IMR-90 (cell line): ENCODE data around the gene PDYN. TPM values are rescaled to one million over a fixed set of nuclear protein-coding genes. Genes with fewer than 3 reads are reported as not detected.

ENCODE experiments used
- ATAC-seq: fragments of 200-7000 bp; cut with Tn5 transposase; 2 replicates; pipeline ENCODE4 v1.9.1; 2020; ENCODE audit warnings: low read depth, mild to moderate bottlenecking, moderate library complexity
- BruUV-seq: library from RNA; stranded (reverse); fragments of 400-500 nt; replicated peaks from 2 replicates; lab custom pipeline; 2021; lab: Mats Ljungman, UMichigan
- CTCF ChIA-PET: fragments of 300-600 bp; formaldehyde crosslinking; extraction: SDS; loops from one replicate; lab custom pipeline; 2021; ENCODE audit warnings: antibody characterized with exemption; lab: Yijun Ruan, JAX
- POLR2A ChIA-PET: fragments of 300-600 bp; sonication (Branson Sonifier 250); formaldehyde crosslinking; loops from one replicate; lab custom pipeline; 2022; ENCODE audit warnings: antibody characterized with exemption; ENCODE audit not compliant: unreplicated experiment; lab: Charles Lee
- DNase-seq: peaks from one replicate; pipeline ENCODE4 v3.0.0; 2013
- H2AFZ ChIP-seq: replicated peaks from 2 replicates; pipeline ENCODE3; 2013; ENCODE audit warnings: low read length, mild to moderate bottlenecking; ENCODE audit not compliant: poor library complexity
- H2AK5ac ChIP-seq: 2 replicates; pipeline ENCODE4 v1.6.1; 2013; ENCODE audit warnings: low read depth, low read length, inconsistent platforms
- H2AK9ac ChIP-seq: replicated peaks from 2 replicates; pipeline ENCODE3; 2013; ENCODE audit warnings: mild to moderate bottlenecking, low read depth, low read length, moderate library complexity; ENCODE audit not compliant: poor library complexity
- H2BK120ac ChIP-seq: 2 replicates; pipeline ENCODE4 v1.6.1; 2013; ENCODE audit warnings: low read depth, low read length, inconsistent platforms
- H2BK15ac ChIP-seq: 3 replicates; pipeline ENCODE4 v1.6.1; 2013; ENCODE audit warnings: low read depth, low read length, inconsistent platforms
- H2BK20ac ChIP-seq: 2 replicates; pipeline ENCODE4 v1.6.1; 2013; ENCODE audit warnings: low read depth, mild to moderate bottlenecking, inconsistent platforms, low read length, moderate library complexity
- H2BK5ac ChIP-seq: 2 replicates; pipeline ENCODE4 v1.6.1; 2013; ENCODE audit warnings: mild to moderate bottlenecking, low read depth, low read length, inconsistent platforms; ENCODE audit not compliant: poor library complexity, severe bottlenecking
- H3K14ac ChIP-seq: replicated peaks from 2 replicates; pipeline ENCODE4 v1.6.1; 2013; ENCODE audit warnings: low read depth, low read length, inconsistent platforms
- H3K18ac ChIP-seq: 2 replicates; pipeline ENCODE4 v1.6.1; 2013; ENCODE audit warnings: low read depth, low read length, control low read depth
- H3K23ac ChIP-seq: 2 replicates; pipeline ENCODE4 v1.6.1; 2013; ENCODE audit warnings: low read depth, low read length, inconsistent platforms
- H3K27ac ChIP-seq: 2 replicates; pipeline ENCODE4 v1.5.1; 2013; ENCODE audit warnings: mild to moderate bottlenecking, control low read depth, low read length; ENCODE audit not compliant: insufficient read depth
- H3K27me3 ChIP-seq: 2 replicates; pipeline ENCODE4 v1.6.1; 2013; ENCODE audit warnings: low read length; ENCODE audit not compliant: control insufficient read depth, insufficient read depth
- H3K36me3 ChIP-seq: 2 replicates; pipeline ENCODE4 v1.6.1; 2013; ENCODE audit warnings: low read length, mixed read lengths; ENCODE audit not compliant: control insufficient read depth, insufficient read depth
- H3K4ac ChIP-seq: 2 replicates; pipeline ENCODE4 v1.6.1; 2013; ENCODE audit warnings: low read depth, low read length, inconsistent platforms
- H3K4me1 ChIP-seq: 2 replicates; pipeline ENCODE4 v1.6.1; 2013; ENCODE audit warnings: low read length, mixed read lengths; ENCODE audit not compliant: control insufficient read depth, insufficient read depth
- H3K4me2 ChIP-seq: 2 replicates; pipeline ENCODE4 v1.6.1; 2013; ENCODE audit warnings: low read depth, mild to moderate bottlenecking, control low read depth, low read length, moderate library complexity
- H3K4me3 ChIP-seq: 2 replicates; pipeline ENCODE4 v1.5.1; 2013; ENCODE audit warnings: low read depth, mild to moderate bottlenecking, control low read depth, low read length, moderate library complexity; ENCODE audit not compliant: insufficient read depth
- H3K56ac ChIP-seq: 2 replicates; pipeline ENCODE4 v1.6.1; 2013; ENCODE audit warnings: low read length, inconsistent platforms; ENCODE audit not compliant: insufficient read depth; ENCODE audit errors: extremely low read depth
- H3K79me1 ChIP-seq, 2 experiments: 2 replicates each; pipeline ENCODE4 v1.6.1; 2013; ENCODE audit warnings: low read length in 2 of 2, inconsistent platforms in 1 of 2, low read depth in 1 of 2
- H3K9ac ChIP-seq: 2 replicates; pipeline ENCODE4 v1.6.1; 2013; ENCODE audit warnings: low read depth, low read length, control low read depth
- H3K9me1 ChIP-seq: 2 replicates; pipeline ENCODE4 v1.6.1; 2013; ENCODE audit warnings: low read length, inconsistent platforms; ENCODE audit not compliant: insufficient read depth
- H3K9me3 ChIP-seq: 2 replicates; pipeline ENCODE4 v1.6.1; 2013; ENCODE audit warnings: low read length; ENCODE audit not compliant: control insufficient read depth, insufficient read depth
- H4K20me1 ChIP-seq: 2 replicates; pipeline ENCODE4 v1.6.1; 2013; ENCODE audit warnings: low read length, inconsistent platforms; ENCODE audit not compliant: insufficient read depth
- H4K5ac ChIP-seq: 2 replicates; pipeline ENCODE4 v1.6.1; 2013; ENCODE audit warnings: mild to moderate bottlenecking, low read depth, low read length, control low read depth
- H4K8ac ChIP-seq, 2 experiments: 2 replicates each; pipeline ENCODE4 v1.6.1; 2013; ENCODE audit warnings: low read depth in 2 of 2, low read length in 2 of 2, control low read depth in 1 of 2, inconsistent platforms in 1 of 2
- H4K91ac ChIP-seq: 2 replicates; pipeline ENCODE4 v1.6.1; 2013; ENCODE audit warnings: low read depth, low read length, inconsistent platforms; ENCODE audit not compliant: insufficient read depth
- BHLHE40 ChIP-seq: fragments of 150-350 bp; IDR thresholded peaks from 2 replicates; pipeline ENCODE4 v1.6.1; 2016; ENCODE audit warnings: mild to moderate bottlenecking, low read depth, low read length
- CEBPB ChIP-seq: IDR thresholded peaks from 2 replicates; pipeline ENCODE4 v1.6.1; 2012; ENCODE audit warnings: low read depth, low read length, improper control_type of control experiment
- CHD1 ChIP-seq: IDR thresholded peaks from 2 replicates; pipeline ENCODE4 v1.6.1; 2012; ENCODE audit warnings: low read depth, low read length, improper control_type of control experiment
- CTCF ChIP-seq: conservative IDR thresholded peaks from 2 replicates; pipeline ENCODE4 v1.5.1; 2012; ENCODE audit warnings: mild to moderate bottlenecking, low read depth, low read length, improper control_type of control experiment
- ELK1 ChIP-seq: fragments of 150-350 bp; IDR thresholded peaks from 2 replicates; pipeline ENCODE4 v1.6.1; 2016; ENCODE audit warnings: low read depth, mild to moderate bottlenecking, low read length, moderate library complexity, borderline replicate concordance
- FOS ChIP-seq: fragments of 150-350 bp; IDR thresholded peaks from 2 replicates; pipeline ENCODE4 v1.6.1; 2016; ENCODE audit warnings: low read depth, low read length
- MAFK ChIP-seq: IDR thresholded peaks from 2 replicates; pipeline ENCODE4 v1.6.1; 2012; ENCODE audit warnings: low read depth, low read length, improper control_type of control experiment
- MAZ ChIP-seq: IDR thresholded peaks from 2 replicates; pipeline ENCODE4 v1.6.1; 2012; ENCODE audit warnings: low read depth, mild to moderate bottlenecking, low read length, improper control_type of control experiment, moderate library complexity, borderline replicate concordance
- MXI1 ChIP-seq: IDR thresholded peaks from 2 replicates; pipeline ENCODE4 v1.6.1; 2012; ENCODE audit warnings: low read depth, mild to moderate bottlenecking, low read length, moderate library complexity, borderline replicate concordance
- NFE2L2 ChIP-seq: fragments of 150-350 bp; IDR thresholded peaks from 2 replicates; pipeline ENCODE4 v1.6.1; 2016; ENCODE audit warnings: low read depth, mild to moderate bottlenecking, low read length
- POLR2A ChIP-seq: IDR thresholded peaks from 2 replicates; pipeline ENCODE4 v1.6.1; 2012; ENCODE audit warnings: mild to moderate bottlenecking, low read depth, low read length
- RAD21 ChIP-seq: IDR thresholded peaks from 2 replicates; pipeline ENCODE4 v1.6.1; 2012; ENCODE audit warnings: low read length, improper control_type of control experiment
- RCOR1 ChIP-seq: IDR thresholded peaks from 2 replicates; pipeline ENCODE4 v1.6.1; 2012; ENCODE audit warnings: mild to moderate bottlenecking, low read length, improper control_type of control experiment; ENCODE audit not compliant: insufficient replicate concordance
- RFX5 ChIP-seq: IDR thresholded peaks from 2 replicates; pipeline ENCODE4 v1.8.0; 2012; ENCODE audit warnings: low read depth, mild to moderate bottlenecking, low read length, moderate library complexity
- SMC3 ChIP-seq: fragments of 150-350 bp; IDR thresholded peaks from 2 replicates; pipeline ENCODE4 v1.6.1; 2016; ENCODE audit warnings: low read depth, mild to moderate bottlenecking, antibody characterized with exemption, low read length, moderate library complexity
- USF2 ChIP-seq: fragments of 150-350 bp; IDR thresholded peaks from 2 replicates; pipeline ENCODE4 v1.6.1; 2017; ENCODE audit warnings: mild to moderate bottlenecking, antibody characterized with exemption, low read length, low read depth
- WGBS, 2 experiments: methylation state at CpG; one replicate each; pipeline versions ENCODE4 v1.1.5 to v1.1.7; 2013; ENCODE audit warnings: missing lambda C conversion rate in 2 of 2; ENCODE audit not compliant: insufficient read length in 1 of 2; ENCODE audit errors: extremely low coverage in 2 of 2; 5-methylcytosine and 5-hydroxymethylcytosine counted together
- dilution Hi-C: fragments of 300-500 bp; cut with HindIII; formaldehyde crosslinking; loops from one replicate; pipeline ENCODE4 v1.14.3; 2018; ENCODE audit warnings: low sequenced_read_pairs; ENCODE audit not compliant: unreplicated experiment
- in situ Hi-C: fragments of 300-500 bp; cut with MboI; formaldehyde crosslinking; loops from 3 replicates; pipeline ENCODE4 v1.14.3; 2019; ENCODE audit warnings: low sequenced_read_pairs, inconsistent platforms, mixed read lengths
- intact Hi-C: fragments of 100-400 bp; cut with micrococcal nuclease; formaldehyde crosslinking; loops from 2 replicates; pipeline ENCODE4 v1.10.0; 2022
- polyA plus RNA-seq, 3 experiments: library from polyadenylated mRNA; depleted of rRNA; stranded (reverse); fragments of >200 nt; gene quantifications; 2 replicates each; pipeline ENCODE4 v1.2.3, GENCODE V29; 2012; ENCODE audit warnings: low replicate concordance in 1 of 3
- total RNA-seq: library from RNA; depleted of rRNA; stranded (reverse); fragments of >200 nt; gene quantifications from 2 replicates; pipeline ENCODE4 v1.2.3, GENCODE V29; 2012

The PDYN gene
- total and polyA plus RNA-seq, 2 of the 4 experiments (the other 2 are of a cell fraction), result not detected

GRCh38 chr20:1968964-1969363 lies 24.9 kb downstream of the PDYN start:
- no peak overlapping the region for H3K4me3 ChIP-seq
- intact Hi-C loops, result no loop called here

More at GRCh38 chr20:1968964-1969363, 24.9 kb downstream of the PDYN start:
- DNase-seq (no peak), ATAC-seq (no peak)
- no TSS peak for BruUV-seq
- WGBS, 2 experiments, result no CpG with 5 or more reads among the region's 4 CpGs
- Histone ChIP-seq H3K4me1 (no peaks in the 10 kb centered on the region), H4K8ac (no peak overlapping the region), H2AFZ (no peak overlapping the region), H3K36me3 (no peaks in the 10 kb centered on the region), H2BK5ac (no peak overlapping the region), H3K9ac (no peak overlapping the region), H3K56ac (no peak overlapping the region), H2BK20ac (no peak overlapping the region), H3K27ac (no peak overlapping the region), H3K27me3 (peaks cover 42% of the 10 kb centered on the region), H3K4ac (no peak overlapping the region), H3K23ac (no peak overlapping the region), H2BK15ac (no peak overlapping the region), H4K91ac (no peak overlapping the region), H3K4me2 (no peak overlapping the region), H3K79me1 (no peaks in the 10 kb centered on the region), H3K9me1 (no peaks in the 10 kb centered on the region), H2AK5ac (no peak overlapping the region), H4K5ac (no peak overlapping the region), H3K9me3 (no peaks in the 10 kb centered on the region), H3K14ac (no peak overlapping the region), H4K20me1 (no peaks in the 10 kb centered on the region), H2BK120ac (no peak overlapping the region), H3K18ac (no peak overlapping the region), H2AK9ac (no peak overlapping the region)
- ChIA-PET CTCF (no interaction called here), POLR2A (no interaction called here)
- dilution Hi-C loops (no loop called here), in situ Hi-C loops (loop anchor here (5.0 to 10.0 kb wide), 2 partner anchors 174 to 203 kb away; no protein-coding TSS in a partner anchor)
- no peak for TF ChIP-seq RCOR1
- no peak for TF ChIP-seq MXI1
- no peak for TF ChIP-seq POLR2A
- no peak for TF ChIP-seq ELK1
- TF ChIP-seq BHLHE40, result no peak
- TF ChIP-seq FOS, result no peak
- TF ChIP-seq CTCF, result no peak
- TF ChIP-seq RFX5, result no peak
- TF ChIP-seq USF2, result no peak
- TF ChIP-seq CEBPB, result no peak
- no peak for TF ChIP-seq MAZ
- no peak for TF ChIP-seq RAD21
- TF ChIP-seq SMC3, result no peak
- TF ChIP-seq CHD1, result no peak
- TF ChIP-seq NFE2L2, result no peak
- TF ChIP-seq MAFK, result no peak
